Keratinocyte (primary cell): Measurements from ENCODE around the gene HNRNPK. TPM values are rescaled to one million over a fixed set of nuclear protein-coding genes. Genes with fewer than 3 reads are reported as not detected.

Experiments used
- DNase-seq: peaks from one replicate; pipeline ENCODE4 v3.0.0-alpha.2; 2011; ENCODE audit warnings: low read depth, missing footprints, low spot score
- FAIRE-seq: peaks from 2 replicates; lab custom pipeline; 2011; peaks lifted over from hg19 to GRCh38; lab: Jason Lieb, UNC
- H2AFZ ChIP-seq: 2 replicates; pipeline ENCODE4 v1.6.0; 2012; ENCODE audit warnings: low read length, control low read depth, inconsistent platforms; ENCODE audit not compliant: control insufficient read depth
- H3K27ac ChIP-seq: 2 replicates; pipeline ENCODE4 v1.5.1; 2011; ENCODE audit warnings: low read length; ENCODE audit not compliant: control insufficient read depth, insufficient read depth
- H3K27me3 ChIP-seq: 3 replicates; pipeline ENCODE4 v1.6.0; 2011; ENCODE audit warnings: low read length; ENCODE audit not compliant: control insufficient read depth, insufficient read depth; ENCODE audit errors: extremely low read depth
- H3K36me3 ChIP-seq, 2 experiments: 2 replicates in 1 of 2; 3 replicates in 1 of 2; pipeline ENCODE4 v1.5.1; 2011; ENCODE audit warnings: low read length in 2 of 2, mild to moderate bottlenecking in 1 of 2; ENCODE audit not compliant: control insufficient read depth in 2 of 2, insufficient read depth in 2 of 2; ENCODE audit errors: extremely low read depth in 1 of 2
- H3K4me1 ChIP-seq: 3 replicates; pipeline ENCODE4 v1.5.1; 2011; ENCODE audit warnings: low read length; ENCODE audit not compliant: control insufficient read depth, insufficient read depth; ENCODE audit errors: extremely low read depth
- H3K4me2 ChIP-seq: 3 replicates; pipeline ENCODE4 v1.6.0; 2011; ENCODE audit warnings: low read depth, low read length; ENCODE audit not compliant: control insufficient read depth, insufficient read depth; ENCODE audit errors: extremely low read depth
- H3K4me3 ChIP-seq, 3 experiments: fragments of 200-600 bp in 1 of 3; sonication (generic) in 1 of 3; 2 replicates in 2 of 3; 3 replicates in 1 of 3; pipeline ENCODE4 v1.5.1; 2011 to 2016; ENCODE audit warnings: low read length in 3 of 3, mild to moderate bottlenecking in 3 of 3, control low read depth in 2 of 3, inconsistent platforms in 1 of 3, low read depth in 1 of 3, mixed read lengths in 1 of 3, mixed run types in 1 of 3, moderate library complexity in 1 of 3; ENCODE audit not compliant: control insufficient read depth in 2 of 3, insufficient read depth in 2 of 3; ENCODE audit errors: extremely low read depth in 1 of 3
- H3K79me2 ChIP-seq: 2 replicates; pipeline ENCODE4 v1.6.0; 2012; ENCODE audit warnings: low read length; ENCODE audit not compliant: control insufficient read depth, insufficient read depth
- H3K9ac ChIP-seq: 3 replicates; pipeline ENCODE4 v1.6.0; 2011; ENCODE audit warnings: low read length; ENCODE audit not compliant: control insufficient read depth, insufficient read depth; ENCODE audit errors: extremely low read depth
- H3K9me1 ChIP-seq: 3 replicates; pipeline ENCODE4 v1.6.0; 2011; ENCODE audit warnings: low read length; ENCODE audit not compliant: control insufficient read depth, insufficient read depth; ENCODE audit errors: extremely low read depth
- H3K9me3 ChIP-seq: 2 replicates; pipeline ENCODE4 v1.5.1; 2012; ENCODE audit warnings: low read depth, low read length; ENCODE audit not compliant: control insufficient read depth
- H4K20me1 ChIP-seq: 3 replicates; pipeline ENCODE4 v1.6.0; 2011; ENCODE audit warnings: low read length; ENCODE audit not compliant: control insufficient read depth, insufficient read depth; ENCODE audit errors: extremely low read depth
- CTCF ChIP-seq, 3 experiments: IDR thresholded peaks in 1 of 3; conservative IDR thresholded peaks in 1 of 3; optimal IDR thresholded peaks in 1 of 3; 2 replicates in 2 of 3; 3 replicates in 1 of 3; pipeline versions ENCODE3 to v1.5.1; 2011; ENCODE audit warnings: low read length in 3 of 3, mild to moderate bottlenecking in 3 of 3, moderate library complexity in 2 of 3, control low read depth in 1 of 3, inconsistent platforms in 1 of 3; ENCODE audit not compliant: insufficient read depth in 2 of 3; ENCODE audit errors: extremely low read depth in 1 of 3
- EZH2 ChIP-seq: IDR thresholded peaks from one replicate; pipeline ENCODE4 v1.6.1; 2012; ENCODE audit warnings: inconsistent platforms, mild to moderate bottlenecking, low read length, moderate library complexity
- dilution Hi-C: fragments of 300-500 bp; cut with MboI; formaldehyde crosslinking; loops from one replicate; pipeline ENCODE4 v1.7.0; 2020; ENCODE audit warnings: low sequenced_read_pairs; ENCODE audit not compliant: extremely low pct_ligation_motif_present
- polyA plus RNA-seq, 5 experiments: library from polyadenylated mRNA; depleted of rRNA in 3 of 5; stranded (reverse) in 3 of 5; stranded (forward) in 1 of 5; unstranded in 1 of 5; fragments of >200 nt; gene quantifications; 1 replicate in 1 of 5; 2 replicates in 3 of 5; 3 replicates in 1 of 5; pipeline versions ENCODE4 v1.2.1 to v1.2.3, GENCODE V29; 2011 to 2012; ENCODE audit warnings: missing spikeins in 2 of 5, low read depth in 1 of 5, low replicate concordance in 1 of 5

Gene HNRNPK
- polyA plus RNA-seq, 1 donor (not counting 4 experiments of a cell fraction or from before 2014, with no cell fraction given), result 661 TPM

GRCh38 chr9:83933790-83934189, 46.2 kb downstream of the HNRNPK start:
- no peaks in the 10 kb centered on the region for H3K9me3 ChIP-seq
- H3K4me3 ChIP-seq, result no peak overlapping the region
- H2AFZ ChIP-seq, result no peak overlapping the region
- H3K36me3 ChIP-seq, result no peaks in the 10 kb centered on the region
- no peak overlapping the region for H3K9ac ChIP-seq
- no peaks in the 10 kb centered on the region for H4K20me1 ChIP-seq
- no peak for FAIRE-seq
- dilution Hi-C loops, result no loop called here
- H3K4me2 ChIP-seq, result no peak overlapping the region
- H3K27me3 ChIP-seq, result no peaks in the 10 kb centered on the region
- no peak overlapping the region for H3K27ac ChIP-seq
- DNase-seq, result no peak
- no peak for TF ChIP-seq CTCF (optimal IDR thresholded peaks at IDR 0.05 in 1 of 3, IDR thresholded peaks at IDR 0.05 in 1 of 3, conservative IDR thresholded peaks at IDR 0.05 in 1 of 3; ENCODE audit: extremely low read depth in 1 of 3, insufficient read depth in 2 of 3, low read length in 3 of 3)
- no peak for TF ChIP-seq EZH2
- no peaks in the 10 kb centered on the region for H3K9me1 ChIP-seq
- peaks cover 30% of the 10 kb centered on the region for H3K4me1 ChIP-seq
- no peaks in the 10 kb centered on the region for H3K79me2 ChIP-seq

- Histone ChIP-seq H4K20me1 (no peaks in the 10 kb centered on the region), H3K9me1 (no peaks in the 10 kb centered on the region), H3K27me3 (no peaks in the 10 kb centered on the region), H3K9ac (no peak overlapping the region), H3K4me3 (no peak overlapping the region), H3K79me2 (no peaks in the 10 kb centered on the region), H3K4me2 (no peak overlapping the region), H3K27ac (no peak overlapping the region), H3K9me3 (no peaks in the 10 kb centered on the region), H3K36me3 (no peaks in the 10 kb centered on the region), H3K4me1 (peaks cover 30% of the 10 kb centered on the region), H2AFZ (no peak overlapping the region)
- dilution Hi-C loops, result no loop called here
- FAIRE-seq (no peak), DNase-seq (no peak)
- no peak for TF ChIP-seq EZH2
- no peak for TF ChIP-seq CTCF (optimal IDR thresholded peaks at IDR 0.05 in 1 of 3, IDR thresholded peaks at IDR 0.05 in 1 of 3, conservative IDR thresholded peaks at IDR 0.05 in 1 of 3; ENCODE audit: extremely low read depth in 1 of 3, insufficient read depth in 2 of 3, low read length in 3 of 3)
These were observed 47.2 kb downstream of the HNRNPK start for GRCh38 chr9:83932851-83933250.
